ENCODE measurements around the gene TNFRSF8. TPM values are rescaled to one million over a fixed set of nuclear protein-coding genes. Genes with fewer than 3 reads are reported as not detected.

Gene TNFRSF8
- total RNA-seq, 1 experiment from 2014 or later, result 0.13 TPM

DNA sequence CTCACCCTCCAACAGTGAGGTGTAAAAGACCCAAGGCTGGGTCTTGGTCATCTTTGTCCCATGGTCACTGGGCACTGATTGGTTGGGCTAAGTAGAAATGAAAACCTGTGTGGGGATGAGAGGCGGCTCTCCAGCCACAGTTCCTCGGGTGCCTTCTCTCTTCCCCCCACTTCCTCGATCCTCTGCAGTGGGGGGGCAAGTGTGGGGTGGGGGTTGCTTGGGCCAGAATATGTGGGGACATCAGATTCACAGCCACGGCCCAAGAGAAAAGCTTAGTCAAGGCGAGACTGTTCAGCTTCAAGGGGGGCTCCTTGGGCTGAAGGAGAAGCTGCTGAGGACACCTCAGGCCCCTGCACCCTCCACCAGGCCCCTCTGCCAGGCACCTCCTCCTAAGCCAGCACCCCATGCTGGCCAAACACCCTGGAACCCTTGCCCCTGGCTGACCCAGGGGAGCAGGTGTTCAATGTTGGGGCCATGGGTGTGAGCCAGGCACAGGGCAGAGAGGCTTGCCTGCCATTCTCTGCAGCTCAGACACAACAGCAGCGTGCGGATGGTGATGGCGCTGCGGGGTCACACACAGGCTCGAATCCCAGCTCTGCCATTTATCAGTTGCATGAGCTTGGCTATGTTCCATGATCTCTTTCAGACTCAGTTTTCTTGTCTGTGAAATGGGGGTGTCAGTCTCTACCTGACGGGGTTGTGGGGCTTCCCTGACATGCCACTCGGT lies 82.7 kb downstream of the TNFRSF8 start:
- ATAC-seq, result no peak
- TF ChIP-seq POLR2AphosphoS5 (IDR thresholded peaks at IDR 0.05; ENCODE audit: low read depth, low read length) (no peak), SIN3A (IDR thresholded peaks at IDR 0.05; ENCODE audit: borderline replicate concordance, insufficient read depth, low read depth, low read length) (no peak), TCF7L2 (IDR thresholded peaks at IDR 0.05; ENCODE audit: low read depth, low read length) (no peak)
- TF ChIP-seq, protein P1, sequence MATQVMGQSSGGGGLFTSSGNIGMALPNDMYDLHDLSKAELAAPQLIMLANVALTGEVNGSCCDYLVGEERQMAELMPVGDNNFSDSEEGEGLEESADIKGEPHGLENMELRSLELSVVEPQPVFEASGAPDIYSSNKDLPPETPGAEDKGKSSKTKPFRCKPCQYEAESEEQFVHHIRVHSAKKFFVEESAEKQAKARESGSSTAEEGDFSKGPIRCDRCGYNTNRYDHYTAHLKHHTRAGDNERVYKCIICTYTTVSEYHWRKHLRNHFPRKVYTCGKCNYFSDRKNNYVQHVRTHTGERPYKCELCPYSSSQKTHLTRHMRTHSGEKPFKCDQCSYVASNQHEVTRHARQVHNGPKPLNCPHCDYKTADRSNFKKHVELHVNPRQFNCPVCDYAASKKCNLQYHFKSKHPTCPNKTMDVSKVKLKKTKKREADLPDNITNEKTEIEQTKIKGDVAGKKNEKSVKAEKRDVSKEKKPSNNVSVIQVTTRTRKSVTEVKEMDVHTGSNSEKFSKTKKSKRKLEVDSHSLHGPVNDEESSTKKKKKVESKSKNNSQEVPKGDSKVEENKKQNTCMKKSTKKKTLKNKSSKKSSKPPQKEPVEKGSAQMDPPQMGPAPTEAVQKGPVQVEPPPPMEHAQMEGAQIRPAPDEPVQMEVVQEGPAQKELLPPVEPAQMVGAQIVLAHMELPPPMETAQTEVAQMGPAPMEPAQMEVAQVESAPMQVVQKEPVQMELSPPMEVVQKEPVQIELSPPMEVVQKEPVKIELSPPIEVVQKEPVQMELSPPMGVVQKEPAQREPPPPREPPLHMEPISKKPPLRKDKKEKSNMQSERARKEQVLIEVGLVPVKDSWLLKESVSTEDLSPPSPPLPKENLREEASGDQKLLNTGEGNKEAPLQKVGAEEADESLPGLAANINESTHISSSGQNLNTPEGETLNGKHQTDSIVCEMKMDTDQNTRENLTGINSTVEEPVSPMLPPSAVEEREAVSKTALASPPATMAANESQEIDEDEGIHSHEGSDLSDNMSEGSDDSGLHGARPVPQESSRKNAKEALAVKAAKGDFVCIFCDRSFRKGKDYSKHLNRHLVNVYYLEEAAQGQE (IDR thresholded peaks at IDR 0.05; ENCODE audit: insufficient read depth in 1 of 2, low read depth in 2 of 2, low read length in 1 of 2), result no peak
- TF ChIP-seq, protein P2, sequence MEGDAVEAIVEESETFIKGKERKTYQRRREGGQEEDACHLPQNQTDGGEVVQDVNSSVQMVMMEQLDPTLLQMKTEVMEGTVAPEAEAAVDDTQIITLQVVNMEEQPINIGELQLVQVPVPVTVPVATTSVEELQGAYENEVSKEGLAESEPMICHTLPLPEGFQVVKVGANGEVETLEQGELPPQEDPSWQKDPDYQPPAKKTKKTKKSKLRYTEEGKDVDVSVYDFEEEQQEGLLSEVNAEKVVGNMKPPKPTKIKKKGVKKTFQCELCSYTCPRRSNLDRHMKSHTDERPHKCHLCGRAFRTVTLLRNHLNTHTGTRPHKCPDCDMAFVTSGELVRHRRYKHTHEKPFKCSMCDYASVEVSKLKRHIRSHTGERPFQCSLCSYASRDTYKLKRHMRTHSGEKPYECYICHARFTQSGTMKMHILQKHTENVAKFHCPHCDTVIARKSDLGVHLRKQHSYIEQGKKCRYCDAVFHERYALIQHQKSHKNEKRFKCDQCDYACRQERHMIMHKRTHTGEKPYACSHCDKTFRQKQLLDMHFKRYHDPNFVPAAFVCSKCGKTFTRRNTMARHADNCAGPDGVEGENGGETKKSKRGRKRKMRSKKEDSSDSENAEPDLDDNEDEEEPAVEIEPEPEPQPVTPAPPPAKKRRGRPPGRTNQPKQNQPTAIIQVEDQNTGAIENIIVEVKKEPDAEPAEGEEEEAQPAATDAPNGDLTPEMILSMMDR (IDR thresholded peaks at IDR 0.05), result no peak
- Histone ChIP-seq H3K4me1 (ENCODE audit: control insufficient read depth, insufficient read depth, low read length) (peaks cover 14% of the 10 kb centered on the region), H3K27ac (ENCODE audit: low read length) (no peak overlapping the region), H3K9me3 (ENCODE audit: control insufficient read depth, insufficient read depth, low read depth, low read length) (peaks cover 3% of the 10 kb centered on the region; the same call in 1 of the 2 replicates), H3K36me3 (ENCODE audit: control insufficient read depth, insufficient read depth, low read length) (no peaks in the 10 kb centered on the region), H3K27me3 (ENCODE audit: control insufficient read depth, insufficient read depth, low read length) (no peaks in the 10 kb centered on the region), H3K4me3 (ENCODE audit: low read depth in 2 of 2, low read length in 2 of 2) (no peak overlapping the region)
- ChIA-PET CTCF (interaction anchor here (0.6 kb wide), 1 partner anchor 9 kb away, joined by 8 read pairs; no protein-coding TSS in a partner anchor), POLR2A (interaction anchor here (1.0 kb wide), 1 partner anchor 32 kb away, joined by 9 read pairs; no protein-coding TSS in a partner anchor)
- no peak for DNase-seq (ENCODE audit: low read depth, low spot score)
- intact Hi-C loops (cut with micrococcal nuclease; ENCODE audit: unreplicated experiment) (no loop called here), in situ Hi-C loops (cut with HindIII; ENCODE audit: low pct_unique_long_range_greater_than_20kb, low sequenced_read_pairs) (no loop called here)
- no TSS peak for BruUV-seq (replicated peaks)

DNA sequence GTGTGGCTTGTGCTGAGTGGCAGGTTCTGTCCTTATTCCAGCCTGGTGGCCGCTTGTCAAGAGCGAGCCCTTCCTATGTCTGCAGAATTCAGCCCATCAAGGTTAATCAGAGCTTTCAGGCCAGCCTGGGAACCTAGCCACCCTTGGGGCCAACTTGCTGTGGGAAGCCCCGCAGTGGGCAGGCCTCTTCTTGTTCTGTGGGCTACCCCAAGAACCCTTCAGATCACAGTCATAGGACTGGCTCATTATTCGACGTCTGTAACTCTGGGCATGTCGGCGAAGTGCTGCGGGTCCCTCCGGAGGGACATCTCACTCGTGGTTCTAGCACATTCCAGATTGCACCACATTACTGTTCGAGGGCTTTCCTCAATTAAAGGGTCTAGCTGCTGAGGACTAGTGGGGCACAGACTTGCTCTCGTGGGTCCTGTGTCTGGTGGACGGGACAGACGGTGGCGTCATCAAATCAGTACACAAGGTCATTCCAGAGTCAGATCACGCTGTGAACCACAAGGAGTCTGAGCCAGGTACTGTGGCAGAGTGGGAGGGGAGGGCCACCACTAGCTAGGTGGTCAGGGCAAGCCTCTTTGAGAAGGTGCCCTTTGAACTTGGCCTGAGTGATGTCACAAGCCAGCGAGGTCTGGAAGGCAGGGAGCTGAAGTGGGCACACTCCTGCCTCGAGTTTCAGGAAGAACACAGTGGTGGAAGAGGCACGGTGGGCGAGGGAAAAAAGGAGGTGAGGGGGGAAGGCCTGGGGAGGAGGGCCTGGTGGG lies 83.4 kb downstream of the TNFRSF8 start:
- Histone ChIP-seq H3K27ac (ENCODE audit: low read length) (no peak overlapping the region), H3K9me3 (ENCODE audit: control insufficient read depth, insufficient read depth, low read depth, low read length) (peaks cover 3% of the 10 kb centered on the region; the same call in 1 of the 2 replicates), H3K27me3 (ENCODE audit: control insufficient read depth, insufficient read depth, low read length) (no peaks in the 10 kb centered on the region), H3K4me3 (ENCODE audit: low read depth in 2 of 2, low read length in 2 of 2) (no peak overlapping the region), H3K4me1 (ENCODE audit: control insufficient read depth, insufficient read depth, low read length) (peaks cover 14% of the 10 kb centered on the region), H3K36me3 (ENCODE audit: control insufficient read depth, insufficient read depth, low read length) (no peaks in the 10 kb centered on the region)
- TF ChIP-seq SIN3A (IDR thresholded peaks at IDR 0.05; ENCODE audit: borderline replicate concordance, insufficient read depth, low read depth, low read length), result no peak
- TF ChIP-seq, protein P2 (IDR thresholded peaks at IDR 0.05), result no peak
- TF ChIP-seq TCF7L2 (IDR thresholded peaks at IDR 0.05; ENCODE audit: low read depth, low read length), result no peak
- no peak for TF ChIP-seq POLR2AphosphoS5 (IDR thresholded peaks at IDR 0.05; ENCODE audit: low read depth, low read length)
- TF ChIP-seq, protein P1 (IDR thresholded peaks at IDR 0.05; ENCODE audit: insufficient read depth in 1 of 2, low read depth in 2 of 2, low read length in 1 of 2), result no peak
- in situ Hi-C loops (cut with HindIII; ENCODE audit: low pct_unique_long_range_greater_than_20kb, low sequenced_read_pairs), result no loop called here
- intact Hi-C loops (cut with micrococcal nuclease; ENCODE audit: unreplicated experiment), result no loop called here
- DNase-seq (ENCODE audit: low read depth, low spot score), result no peak
- POLR2A ChIA-PET, result no interaction called here
- BruUV-seq (replicated peaks), result no TSS peak
- CTCF ChIA-PET, result no interaction called here
- no peak for ATAC-seq

Data from Panc1 (cell line).